ENCODE data around the gene GNAT3.

The GNAT3 gene

GRCh38 chr7:80476035-80476434, 35.8 kb downstream of the GNAT3 start:
- no peak overlapping the region; the same call in 1 of the 2 replicates for H2AFZ ChIP-seq (ENCODE audit: low read length)
- no peaks in the 10 kb centered on the region for H3F3A ChIP-seq (ENCODE audit: low read depth)
- H3K9me3 ChIP-seq (ENCODE audit: insufficient read depth, low read depth, low read length) = no peaks in the 10 kb centered on the region
- H3K4me3 ChIP-seq (ENCODE audit: low read length, poor library complexity, severe bottlenecking) = no peak overlapping the region
- H4K20me1 ChIP-seq (ENCODE audit: insufficient read depth, low read length, poor library complexity, severe bottlenecking) = no peaks in the 10 kb centered on the region
- H3K79me2 ChIP-seq (ENCODE audit: insufficient read depth, low read length) = no peaks in the 10 kb centered on the region
- no peak overlapping the region for H3K4me2 ChIP-seq (ENCODE audit: low read depth, low read length, poor library complexity, severe bottlenecking)
- H3K9ac ChIP-seq (ENCODE audit: low read depth, low read length, poor library complexity, severe bottlenecking) = no peak overlapping the region
- no peak for TF ChIP-seq EZH2phosphoT487 (IDR thresholded peaks at IDR 0.05; ENCODE audit: borderline replicate concordance)
- TF ChIP-seq CTCF (conservative IDR thresholded peaks at IDR 0.05; ENCODE audit: low read length) = no peak
- no peaks in the 10 kb centered on the region for H3K36me3 ChIP-seq (ENCODE audit: insufficient read depth, low read length)
- H3K4me1 ChIP-seq (ENCODE audit: insufficient read depth, low read length, poor library complexity, severe bottlenecking) = no peaks in the 10 kb centered on the region
- H3K27me3 ChIP-seq (ENCODE audit: insufficient read depth, low read length, poor library complexity, severe bottlenecking) = no peaks in the 10 kb centered on the region
- H3K9me2 ChIP-seq (replicated peaks; ENCODE audit: low read depth, low read length) = no peaks in the 10 kb centered on the region

GRCh38 chr7:80475383-80475782, 36.5 kb downstream of the GNAT3 start:
- no peak overlapping the region for H3K9ac ChIP-seq (ENCODE audit: low read depth, low read length, poor library complexity, severe bottlenecking)
- H3K4me1 ChIP-seq (ENCODE audit: insufficient read depth, low read length, poor library complexity, severe bottlenecking) = no peaks in the 10 kb centered on the region
- H2AFZ ChIP-seq (ENCODE audit: low read length) = no peak overlapping the region
- no peak for TF ChIP-seq EZH2phosphoT487 (IDR thresholded peaks at IDR 0.05; ENCODE audit: borderline replicate concordance)
- TF ChIP-seq CTCF (conservative IDR thresholded peaks at IDR 0.05; ENCODE audit: low read length) = no peak
- H3K9me3 ChIP-seq (ENCODE audit: insufficient read depth, low read depth, low read length) = no peaks in the 10 kb centered on the region
- H3K79me2 ChIP-seq (ENCODE audit: insufficient read depth, low read length) = no peaks in the 10 kb centered on the region
- H3K9me2 ChIP-seq (replicated peaks; ENCODE audit: low read depth, low read length) = no peaks in the 10 kb centered on the region
- no peaks in the 10 kb centered on the region for H4K20me1 ChIP-seq (ENCODE audit: insufficient read depth, low read length, poor library complexity, severe bottlenecking)
- H3K27me3 ChIP-seq (ENCODE audit: insufficient read depth, low read length, poor library complexity, severe bottlenecking) = no peaks in the 10 kb centered on the region
- no peaks in the 10 kb centered on the region for H3K36me3 ChIP-seq (ENCODE audit: insufficient read depth, low read length)
- H3K4me3 ChIP-seq (ENCODE audit: low read length, poor library complexity, severe bottlenecking) = no peak overlapping the region
- H3K4me2 ChIP-seq (ENCODE audit: low read depth, low read length, poor library complexity, severe bottlenecking) = no peak overlapping the region
- no peaks in the 10 kb centered on the region for H3F3A ChIP-seq (ENCODE audit: low read depth)

- H3K4me3 ChIP-seq (ENCODE audit: low read length, poor library complexity, severe bottlenecking) = no peak overlapping the region
- H3K9me3 ChIP-seq (ENCODE audit: insufficient read depth, low read depth, low read length) = no peaks in the 10 kb centered on the region
- H3K9me2 ChIP-seq (replicated peaks; ENCODE audit: low read depth, low read length) = no peaks in the 10 kb centered on the region
- H4K20me1 ChIP-seq (ENCODE audit: insufficient read depth, low read length, poor library complexity, severe bottlenecking) = no peaks in the 10 kb centered on the region
- H3K4me1 ChIP-seq (ENCODE audit: insufficient read depth, low read length, poor library complexity, severe bottlenecking) = no peaks in the 10 kb centered on the region
- no peak overlapping the region for H3K4me2 ChIP-seq (ENCODE audit: low read depth, low read length, poor library complexity, severe bottlenecking)
- TF ChIP-seq EZH2phosphoT487 (IDR thresholded peaks at IDR 0.05; ENCODE audit: borderline replicate concordance) = no peak
- TF ChIP-seq CTCF (conservative IDR thresholded peaks at IDR 0.05; ENCODE audit: low read length) = no peak
- no peak overlapping the region for H2AFZ ChIP-seq (ENCODE audit: low read length)
- H3K36me3 ChIP-seq (ENCODE audit: insufficient read depth, low read length) = no peaks in the 10 kb centered on the region
- no peaks in the 10 kb centered on the region for H3F3A ChIP-seq (ENCODE audit: low read depth)
- no peaks in the 10 kb centered on the region for H3K27me3 ChIP-seq (ENCODE audit: insufficient read depth, low read length, poor library complexity, severe bottlenecking)
- no peak overlapping the region for H3K9ac ChIP-seq (ENCODE audit: low read depth, low read length, poor library complexity, severe bottlenecking)
- H3K79me2 ChIP-seq (ENCODE audit: insufficient read depth, low read length) = no peaks in the 10 kb centered on the region
Observed at GRCh38 chr7:80473751-80474150, 38.1 kb downstream of the GNAT3 start.
